AG10803 (cell line): ENCODE measurements around the gene BAX.

Experiments used
- DNase-seq: peaks from one replicate; pipeline ENCODE4 v3.0.0; 2010; ENCODE audit warnings: low read depth
- H3K4me3 ChIP-seq: 2 replicates; pipeline ENCODE4 v1.5.1; 2011; ENCODE audit warnings: mild to moderate bottlenecking, low read length, control low read depth
- TF ChIP-seq, protein P1 (sequence below): conservative IDR thresholded peaks from 2 replicates; pipeline ENCODE4 v1.5.1; 2011; ENCODE audit warnings: mild to moderate bottlenecking, low read length, control low read depth, inconsistent platforms

Gene BAX

DNA sequence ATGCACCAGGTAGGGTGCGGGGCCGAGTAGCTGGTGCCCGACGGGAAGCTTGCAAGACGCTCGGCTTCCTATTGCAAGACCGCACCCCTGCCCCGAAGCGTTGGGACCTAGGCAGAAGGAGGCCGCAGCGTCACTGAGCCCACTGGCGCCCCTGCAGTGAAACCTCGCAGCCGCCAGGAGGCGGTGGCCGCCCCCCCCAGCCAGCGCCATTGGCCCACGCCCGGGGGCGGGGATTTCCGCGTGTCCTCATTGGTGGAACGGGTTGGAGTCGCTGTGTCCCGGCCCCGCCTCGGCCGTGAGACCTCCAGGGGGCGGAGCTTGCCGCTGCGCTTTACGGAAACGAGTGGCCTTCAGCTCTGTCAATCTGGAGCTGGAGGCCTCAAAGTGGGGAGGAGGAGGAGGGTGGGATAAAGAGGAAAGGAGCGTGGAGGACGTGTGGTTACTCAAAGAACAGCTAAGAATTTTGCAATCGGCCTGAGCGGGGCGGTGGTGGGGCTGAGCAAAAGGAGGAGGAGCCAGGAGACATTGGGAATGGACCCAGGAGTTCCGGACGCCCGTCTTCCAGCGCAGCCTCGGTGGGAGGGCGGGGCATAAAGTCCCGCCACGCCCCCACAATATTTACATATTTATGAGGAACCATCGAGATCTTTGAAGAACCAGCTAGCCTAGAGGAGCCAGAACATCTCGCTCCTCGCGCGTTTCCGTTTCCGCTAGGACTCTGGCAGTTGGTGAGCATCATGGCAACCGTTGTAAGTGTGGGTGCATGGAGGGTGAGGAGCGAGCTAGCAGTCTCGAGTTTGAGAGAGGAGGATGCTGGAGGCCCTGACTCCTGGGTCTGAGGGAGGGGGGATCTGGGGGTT lies 38.7 kb downstream of the BAX start, which contains the start of the genes GYS1 and RUVBL2:
Gene GYS1, minus strand, starts transcription at position 135 of the 860 bp plus-strand sequence. CDS start 197 bp downstream, outside the sequence.
Gene RUVBL2, plus strand, starts transcription at position 713 of the 860 bp plus-strand sequence. Its CDS starts 25 bp downstream, at position 738.
- peak within 1 kb of the TSS; percentile 98 for H3K4me3 ChIP-seq
- TF ChIP-seq, protein P1, sequence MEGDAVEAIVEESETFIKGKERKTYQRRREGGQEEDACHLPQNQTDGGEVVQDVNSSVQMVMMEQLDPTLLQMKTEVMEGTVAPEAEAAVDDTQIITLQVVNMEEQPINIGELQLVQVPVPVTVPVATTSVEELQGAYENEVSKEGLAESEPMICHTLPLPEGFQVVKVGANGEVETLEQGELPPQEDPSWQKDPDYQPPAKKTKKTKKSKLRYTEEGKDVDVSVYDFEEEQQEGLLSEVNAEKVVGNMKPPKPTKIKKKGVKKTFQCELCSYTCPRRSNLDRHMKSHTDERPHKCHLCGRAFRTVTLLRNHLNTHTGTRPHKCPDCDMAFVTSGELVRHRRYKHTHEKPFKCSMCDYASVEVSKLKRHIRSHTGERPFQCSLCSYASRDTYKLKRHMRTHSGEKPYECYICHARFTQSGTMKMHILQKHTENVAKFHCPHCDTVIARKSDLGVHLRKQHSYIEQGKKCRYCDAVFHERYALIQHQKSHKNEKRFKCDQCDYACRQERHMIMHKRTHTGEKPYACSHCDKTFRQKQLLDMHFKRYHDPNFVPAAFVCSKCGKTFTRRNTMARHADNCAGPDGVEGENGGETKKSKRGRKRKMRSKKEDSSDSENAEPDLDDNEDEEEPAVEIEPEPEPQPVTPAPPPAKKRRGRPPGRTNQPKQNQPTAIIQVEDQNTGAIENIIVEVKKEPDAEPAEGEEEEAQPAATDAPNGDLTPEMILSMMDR: peak; percentile 80
- peak; percentile 100 for DNase-seq

DNA sequence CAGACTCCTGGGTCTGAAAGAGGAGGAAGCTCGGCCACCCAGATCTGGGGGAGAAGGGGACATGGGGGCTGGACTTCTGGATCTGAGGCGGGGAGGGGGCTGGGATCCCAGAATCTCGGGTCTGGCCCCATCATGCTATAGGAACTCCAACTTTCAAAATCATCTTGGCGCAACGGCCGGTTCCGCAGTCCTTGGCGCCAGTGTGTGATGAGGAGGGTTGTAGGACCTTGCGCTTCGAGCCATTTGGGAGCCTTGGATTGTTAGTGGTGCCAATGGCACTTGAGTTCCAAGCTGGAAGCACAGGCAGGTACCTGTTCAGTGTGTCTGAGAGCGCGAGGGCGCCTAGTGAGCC lies 39.3 kb downstream of the BAX start:
- TF ChIP-seq, protein P1: no peak
- H3K4me3 ChIP-seq: peak overlapping the region; percentile 96
- DNase-seq: no peak

DNA sequence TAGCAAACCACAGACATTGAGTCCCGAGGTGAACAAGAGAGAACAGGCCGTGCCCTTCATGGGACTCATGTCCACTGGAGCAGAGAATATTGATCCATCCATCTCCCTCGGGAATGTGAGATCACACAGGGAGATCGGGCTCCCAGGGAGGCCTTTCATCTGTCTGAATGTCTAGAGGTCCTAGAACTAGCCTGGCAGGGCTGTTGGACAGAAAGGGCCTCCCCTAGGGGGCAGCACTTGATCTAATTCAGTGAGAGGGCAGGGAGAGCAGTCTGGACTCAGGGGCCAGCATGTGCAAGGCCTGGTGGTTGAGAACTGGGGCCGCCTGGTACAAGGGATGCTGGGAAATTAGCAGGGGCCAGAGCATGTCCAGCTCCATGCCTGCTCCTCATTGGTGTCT lies 43.3 kb downstream of the BAX start:
- TF ChIP-seq, protein P1: peak; percentile 54
- peak; percentile 49 for DNase-seq
- no peak overlapping the region for H3K4me3 ChIP-seq

DNA sequence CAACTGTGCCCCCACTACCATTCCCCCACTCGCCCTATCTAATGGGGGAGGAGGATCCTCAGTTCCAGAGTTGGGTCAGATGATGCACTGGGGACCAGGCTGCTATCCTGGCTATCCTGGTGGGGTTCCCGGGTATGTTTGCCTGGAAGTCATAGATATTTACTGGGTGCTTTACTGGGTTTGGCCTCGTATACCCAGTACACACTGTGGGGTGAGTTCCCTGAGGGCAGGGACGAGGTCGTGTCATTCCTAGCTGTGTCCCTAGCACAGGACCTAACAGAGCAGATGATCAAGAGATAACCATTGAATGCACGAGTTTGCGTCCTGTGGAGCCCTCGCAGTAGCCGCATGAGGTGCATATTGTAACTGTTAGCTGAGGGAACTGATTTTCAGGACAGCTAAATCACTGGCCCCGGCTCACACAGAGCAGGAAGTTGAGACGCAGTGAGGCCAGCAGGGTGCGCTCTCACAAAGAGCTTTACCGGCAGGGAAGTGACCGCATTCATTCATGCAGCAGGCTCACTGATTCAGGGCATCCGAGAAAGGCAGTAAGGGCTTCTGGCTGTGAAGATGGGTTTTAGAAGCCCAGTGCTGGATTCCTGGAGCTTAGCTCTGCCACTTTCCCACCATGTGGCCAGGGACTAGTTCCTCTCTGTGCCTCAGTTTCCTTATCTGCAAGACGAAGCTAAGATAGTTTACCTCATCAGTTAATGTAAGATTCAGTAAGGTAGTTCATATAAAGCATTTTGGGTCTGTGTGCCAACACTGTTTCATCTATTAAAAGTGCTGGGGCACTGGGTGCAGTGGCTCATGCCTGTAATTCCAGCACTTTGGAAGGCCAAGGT lies 45.0 kb downstream of the BAX start:
- DNase-seq: peak; percentile 74
- TF ChIP-seq, protein P1: peak; percentile 82
- no peak overlapping the region for H3K4me3 ChIP-seq

DNA sequence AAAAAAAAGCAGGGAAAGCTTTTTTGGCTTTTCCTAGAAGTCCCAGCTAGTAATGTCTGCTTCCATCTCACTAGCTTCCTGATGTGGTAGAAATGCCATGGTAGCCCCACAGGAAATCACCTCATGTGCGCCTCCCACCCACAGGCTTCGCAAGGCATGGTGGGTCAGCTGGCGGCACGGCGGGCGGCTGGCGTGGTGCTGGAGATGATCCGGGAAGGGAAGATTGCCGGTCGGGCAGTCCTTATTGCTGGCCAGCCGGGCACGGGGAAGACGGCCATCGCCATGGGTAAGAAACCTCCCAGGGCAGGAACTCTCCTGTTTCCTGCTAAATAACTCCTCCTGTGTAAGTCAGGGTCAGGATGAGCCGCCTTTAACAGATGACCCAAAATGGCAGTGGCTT lies 49.5 kb downstream of the BAX start:
- no peak overlapping the region for H3K4me3 ChIP-seq
- no peak for DNase-seq
- TF ChIP-seq, protein P1: no peak

DNA sequence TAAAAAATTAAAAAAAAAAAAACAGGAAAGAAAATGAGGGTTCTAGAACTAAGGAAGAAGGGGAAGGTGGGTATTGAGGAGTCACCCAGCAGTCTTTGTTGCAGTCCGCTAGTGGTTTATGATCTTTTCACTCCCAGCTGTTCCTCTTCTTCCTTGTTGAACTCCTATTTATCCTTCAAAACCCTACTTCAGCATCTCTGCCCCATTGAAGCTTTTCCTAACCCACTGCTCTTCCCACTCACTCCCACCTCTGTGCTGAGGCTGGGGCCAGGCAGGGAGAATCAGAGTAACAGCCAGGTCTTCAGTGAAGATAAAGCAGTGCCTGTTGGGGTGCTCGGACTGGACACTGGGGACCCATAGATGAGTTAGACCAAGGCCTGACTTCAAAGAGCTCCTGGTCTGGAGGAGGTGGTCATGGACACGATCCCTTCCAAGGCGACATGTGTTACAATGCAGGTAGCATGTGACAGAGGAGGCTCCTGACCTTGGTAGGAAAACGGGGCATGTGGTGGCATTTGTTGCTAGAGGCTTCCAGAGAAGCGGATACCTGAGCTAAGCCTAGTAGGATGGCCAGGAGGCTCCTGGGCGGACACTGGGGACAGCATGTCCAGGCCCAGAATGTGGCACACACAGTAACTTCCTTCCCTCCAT lies 50.4 kb downstream of the BAX start:
- TF ChIP-seq, protein P1: no peak
- DNase-seq: no peak
- no peak overlapping the region for H3K4me3 ChIP-seq
